ENCODE results near the gene NPR3. TPM values are rescaled to one million over a fixed set of nuclear protein-coding genes. Genes with fewer than 3 reads are reported as not detected.
A peak's percentile ranks its signal among the peaks of the same experiment; 100 is the strongest.

NPR3 gene
- total RNA-seq, 4 donors from 2014 or later, result 0.51 to 4.9 (median 1.3) TPM

- no peak for DNase-seq
- H3K4me3 ChIP-seq, result no peak overlapping the region
- in situ Hi-C loops (cut with MboI; ENCODE audit: low sequenced_read_pairs in 4 of 4), result no loop called here
- H3K4me1 ChIP-seq, result no peaks in the 10 kb centered on the region
- intact Hi-C loops (cut with DNase I; ENCODE audit: low total_unique reads), result no loop called here
- no peaks in the 10 kb centered on the region for H3K36me3 ChIP-seq
- H3K27ac ChIP-seq, result no peak overlapping the region
- no peaks in the 10 kb centered on the region for H3K27me3 ChIP-seq
- TF ChIP-seq POLR2A (IDR thresholded peaks at IDR 0.05), result no peak
- H3K9me3 ChIP-seq, result no peaks in the 10 kb centered on the region
- no peak for ATAC-seq
Measured at GRCh38 chr5:32808783-32809182, 97.7 kb downstream of the NPR3 start.

- H3K4me3 ChIP-seq, result no peak overlapping the region
- no peak overlapping the region for H3K27ac ChIP-seq
- no peaks in the 10 kb centered on the region for H3K9me3 ChIP-seq
- no peaks in the 10 kb centered on the region for H3K27me3 ChIP-seq
- intact Hi-C loops (cut with DNase I; ENCODE audit: low total_unique reads), result no loop called here
- in situ Hi-C loops (cut with MboI; ENCODE audit: low sequenced_read_pairs in 4 of 4), result no loop called here
- H3K36me3 ChIP-seq, result no peaks in the 10 kb centered on the region
- no peaks in the 10 kb centered on the region for H3K4me1 ChIP-seq
- DNase-seq (peak in 1 of 2 donors; percentile 42), ATAC-seq (peak; percentile 47 to 61)
- TF ChIP-seq CTCF (IDR thresholded peaks at IDR 0.05 in 4 of 5, conservative IDR thresholded peaks at IDR 0.05 in 1 of 5), result no peak
- no peak for TF ChIP-seq POLR2A (IDR thresholded peaks at IDR 0.05)
Measured at GRCh38 chr5:32810804-32811203, 99.7 kb downstream of the NPR3 start.

- TF ChIP-seq CTCF (IDR thresholded peaks at IDR 0.05 in 4 of 5, conservative IDR thresholded peaks at IDR 0.05 in 1 of 5) (no peak), POLR2A (IDR thresholded peaks at IDR 0.05) (no peak)
- in situ Hi-C loops (cut with MboI; ENCODE audit: low sequenced_read_pairs in 4 of 4), result no loop called here
Measured at GRCh38 chr5:32812399-32812798, 101.3 kb downstream of the NPR3 start.

GRCh38 chr5:32814141-32814540 is 103.0 kb downstream of the NPR3 start:
- no peaks in the 10 kb centered on the region for H3K9me3 ChIP-seq
- no peak for DNase-seq
- ATAC-seq, result no peak
- H3K27me3 ChIP-seq, result no peaks in the 10 kb centered on the region
- in situ Hi-C loops (cut with MboI; ENCODE audit: low sequenced_read_pairs in 4 of 4), result no loop called here
- no peak overlapping the region for H3K4me3 ChIP-seq
- no peak overlapping the region for H3K27ac ChIP-seq
- H3K4me1 ChIP-seq, result no peaks in the 10 kb centered on the region
- intact Hi-C loops (cut with DNase I; ENCODE audit: low total_unique reads), result no loop called here
- H3K36me3 ChIP-seq, result no peaks in the 10 kb centered on the region
- TF ChIP-seq POLR2A (IDR thresholded peaks at IDR 0.05) (no peak), CTCF (IDR thresholded peaks at IDR 0.05 in 4 of 5, conservative IDR thresholded peaks at IDR 0.05 in 1 of 5) (no peak)

More at GRCh38 chr5:32812399-32812798, 101.3 kb downstream of the NPR3 start:
- Histone ChIP-seq H3K27me3 (no peaks in the 10 kb centered on the region), H3K4me1 (no peaks in the 10 kb centered on the region), H3K9me3 (no peaks in the 10 kb centered on the region), H3K4me3 (no peak overlapping the region), H3K27ac (no peak overlapping the region), H3K36me3 (no peaks in the 10 kb centered on the region)
- intact Hi-C loops (cut with DNase I; ENCODE audit: low total_unique reads), result no loop called here
- ATAC-seq (no peak), DNase-seq (no peak)

GRCh38 chr5:32814620-32815019 is 103.5 kb downstream of the NPR3 start:
- intact Hi-C loops (cut with DNase I; ENCODE audit: low total_unique reads) (no loop called here), in situ Hi-C loops (cut with MboI; ENCODE audit: low sequenced_read_pairs in 4 of 4) (no loop called here)
- DNase-seq (no peak), ATAC-seq (no peak)
- Histone ChIP-seq H3K27me3 (no peaks in the 10 kb centered on the region), H3K36me3 (no peaks in the 10 kb centered on the region), H3K4me1 (no peaks in the 10 kb centered on the region), H3K9me3 (no peaks in the 10 kb centered on the region), H3K4me3 (no peak overlapping the region), H3K27ac (no peak overlapping the region)
- no peak for TF ChIP-seq CTCF (IDR thresholded peaks at IDR 0.05 in 4 of 5, conservative IDR thresholded peaks at IDR 0.05 in 1 of 5)
- TF ChIP-seq POLR2A (IDR thresholded peaks at IDR 0.05), result no peak
